Hypothalamus (tissue), 51 donors: Measurements from ENCODE around the gene NDST1.
"Not testable (repeated sequence)": the region's sequence is repeated elsewhere in the genome, so short reads cannot be mapped to it uniquely, and the experiment has no call there.

Experiments
- DNase-seq, 51 donors: peaks; one replicate each; lab custom pipeline; 2025; lab: John Stamatoyannopoulos, UW

The NDST1 gene

DNA sequence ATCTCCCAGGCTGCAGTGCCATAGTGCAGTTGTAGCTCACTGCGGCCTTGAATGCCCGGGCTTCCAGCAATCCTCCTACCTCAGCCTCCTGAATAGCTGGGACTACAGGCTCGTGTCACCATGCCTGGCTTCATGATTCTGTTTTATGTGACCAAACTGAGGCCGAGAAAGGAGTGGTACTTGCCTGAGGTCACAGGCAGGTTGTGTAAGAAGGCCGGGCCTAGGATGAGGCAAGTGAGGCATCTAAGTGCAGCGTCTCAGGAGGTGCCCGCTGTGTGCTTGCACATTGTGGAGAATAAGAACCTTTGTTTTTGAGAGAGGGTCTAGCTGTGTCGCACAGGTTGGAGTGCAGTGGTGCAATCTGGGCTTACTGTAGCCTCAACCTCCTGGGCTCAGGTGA is 2.1 kb upstream of the NDST1 start:
- no peak for DNase-seq

GRCh38 chr5:150506571-150507473 is 1.1 kb upstream of the NDST1 start:
- peak in 6 of 51 donors; percentile 36 to 50 (median 41) for DNase-seq

GRCh38 chr5:150508277-150508640 is 328 bp downstream of the NDST1 start:
- DNase-seq, result no peak

DNA sequence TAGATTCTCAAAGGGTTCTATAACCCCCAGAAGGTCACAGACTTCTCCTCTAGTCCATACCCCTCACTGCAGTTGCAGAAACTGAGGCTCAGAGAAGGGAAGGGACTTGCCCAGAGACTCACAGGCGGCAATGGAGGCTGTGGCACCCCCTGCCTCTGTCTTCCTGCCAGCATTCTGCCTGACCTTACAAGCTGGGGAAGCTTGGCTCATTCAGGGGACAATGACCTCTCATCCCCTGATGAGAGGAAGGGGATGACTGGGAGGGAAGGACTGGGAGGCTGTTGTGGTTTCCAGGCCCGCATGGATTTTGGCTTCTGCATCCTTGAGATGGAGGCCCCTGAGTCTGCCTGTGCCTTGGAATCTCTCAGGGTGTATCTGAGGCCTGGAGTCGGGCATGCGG is 897 bp downstream of the NDST1 start:
- no peak for DNase-seq

DNA sequence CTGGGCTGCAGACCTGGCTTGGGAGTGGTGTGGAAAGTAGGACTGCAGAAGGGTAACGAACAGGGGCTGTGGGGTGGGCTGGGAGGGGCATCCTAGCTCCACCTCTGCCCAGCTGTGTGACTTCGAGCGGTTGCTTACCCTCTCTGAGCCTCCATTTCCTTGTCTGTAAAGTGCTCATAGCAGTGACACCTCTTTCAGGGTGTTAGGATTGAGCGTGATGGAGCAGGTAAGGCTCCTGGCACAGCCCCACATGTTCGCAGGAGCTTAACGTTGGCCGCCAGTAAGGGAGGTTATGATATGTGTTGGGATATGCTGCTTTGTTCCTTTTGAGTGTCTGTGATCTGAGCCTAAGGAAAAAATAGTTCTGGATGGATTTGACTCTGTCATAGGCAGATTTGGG is 2.1 kb downstream of the NDST1 start:
- no peak for DNase-seq

GRCh38 chr5:150510460-150511263 is 2.7 kb downstream of the NDST1 start:
- peak in 1 of 51 donors; percentile 23 for DNase-seq

- peak in 8 of 51 donors; percentile 22 to 70 (median 36) for DNase-seq
These were observed 3.8 kb downstream of the NDST1 start for GRCh38 chr5:150511578-150512367.

DNA sequence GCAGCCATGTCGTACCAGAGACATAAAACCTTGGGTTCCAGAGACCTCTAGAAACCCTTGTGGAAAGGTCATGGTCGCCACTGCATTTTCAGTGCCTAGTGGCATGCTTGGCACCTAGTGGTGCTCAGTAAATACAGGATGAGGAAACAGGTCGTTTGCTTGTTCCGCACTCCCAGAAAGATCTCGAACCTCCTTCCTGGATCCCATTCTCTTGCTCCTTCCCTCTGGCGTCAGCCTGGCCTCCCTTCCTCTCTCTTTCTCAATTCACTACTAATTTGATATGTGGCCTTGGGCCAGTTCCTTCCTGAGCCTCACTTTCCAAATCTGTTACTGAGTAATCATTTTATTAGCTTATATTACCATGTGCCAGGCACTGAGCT is 4.4 kb downstream of the NDST1 start:
- no peak for DNase-seq

- peak in 27 of 51 donors; percentile 11 to 77 (median 52) for DNase-seq
These were observed 5.7 kb downstream of the NDST1 start for GRCh38 chr5:150513375-150514309.

DNA sequence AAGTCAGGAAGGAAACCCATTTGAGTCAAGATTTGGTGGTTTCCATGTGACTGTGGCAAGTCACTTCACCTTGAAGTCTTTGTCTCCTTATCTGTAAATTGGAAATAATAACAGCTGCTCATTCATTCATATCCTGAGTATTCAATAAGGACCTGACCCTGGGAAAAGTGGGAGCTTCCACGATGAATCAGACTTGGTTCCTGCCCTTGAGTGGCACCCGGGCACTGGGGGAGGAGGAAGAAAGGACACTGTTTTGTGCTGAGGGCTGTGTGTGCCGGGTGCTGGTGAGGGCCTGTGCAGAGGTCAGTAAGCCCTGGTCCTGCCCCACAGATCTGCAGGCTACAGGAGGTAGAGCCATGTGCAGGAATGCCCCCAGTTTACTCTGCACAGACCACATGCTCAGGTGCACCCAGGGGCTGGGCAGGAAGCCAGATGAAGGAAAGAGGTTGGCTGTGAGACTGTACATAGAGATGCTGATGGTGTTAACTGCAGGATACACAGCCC is 6.8 kb downstream of the NDST1 start:
- no peak for DNase-seq

- DNase-seq, result no peak
These were observed 7.5 kb downstream of the NDST1 start for GRCh38 chr5:150515446-150515845.

DNA sequence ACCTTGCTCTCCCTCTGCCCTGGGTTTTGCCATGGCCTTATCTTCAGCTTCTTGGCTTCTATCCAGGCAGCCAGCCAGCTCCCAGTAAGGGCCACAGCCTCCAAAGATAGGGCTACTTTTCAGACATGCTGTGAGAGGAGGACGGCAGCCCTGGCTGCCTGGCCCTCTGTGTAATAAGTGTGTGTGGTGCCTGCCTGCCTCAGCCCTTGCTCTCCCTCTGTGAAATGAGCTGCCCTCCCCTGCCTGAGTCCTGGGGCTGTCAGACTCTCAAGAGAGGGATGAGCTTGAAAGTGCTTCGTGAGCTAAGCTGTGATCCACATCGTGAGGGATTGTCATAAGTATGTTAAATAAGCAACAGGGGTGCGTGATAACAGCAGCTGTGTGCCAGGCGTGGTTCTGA is 8.1 kb downstream of the NDST1 start:
- peak in 1 of 51 donors; percentile 46 for DNase-seq

DNA sequence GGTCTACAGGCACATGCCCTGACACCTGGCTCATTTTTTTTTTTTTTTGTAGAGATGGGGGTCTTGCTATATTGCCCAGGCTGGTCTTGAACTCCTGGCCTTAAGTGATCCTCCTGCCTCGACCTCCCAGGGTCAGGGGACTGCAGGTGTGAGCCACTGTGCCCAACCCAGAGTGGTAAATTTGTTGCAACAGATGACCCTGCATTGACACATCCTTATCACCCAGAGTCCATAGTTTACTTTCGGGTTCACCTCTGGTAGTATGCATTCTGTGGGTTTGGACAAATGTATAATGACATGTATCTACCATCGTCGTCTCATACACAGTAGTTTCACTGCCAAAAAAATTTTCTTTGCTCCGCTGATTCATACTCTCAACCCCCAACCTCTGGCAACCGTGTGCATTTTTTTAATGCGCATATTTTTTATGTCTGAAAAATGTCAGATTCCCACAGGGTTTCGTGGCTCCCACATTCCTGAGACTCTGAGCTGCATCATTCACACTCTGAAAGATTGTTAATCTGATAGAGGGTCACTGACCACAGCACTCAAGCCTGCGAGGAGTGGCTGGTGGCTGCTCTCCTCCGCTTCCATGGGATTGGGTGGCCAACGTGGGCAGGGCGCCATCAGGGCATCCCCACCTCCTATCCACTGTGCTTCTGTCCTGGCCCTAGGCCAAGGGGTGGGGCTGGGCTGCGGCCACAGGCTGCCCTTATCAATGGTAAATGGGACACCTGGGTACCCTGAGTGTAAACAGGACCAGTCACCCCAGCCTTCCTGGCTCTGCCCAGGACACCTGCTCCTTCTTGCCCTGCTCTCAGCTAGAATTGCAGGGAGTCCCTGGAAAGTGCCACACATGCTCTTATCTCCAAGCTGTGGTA is 9.6 kb downstream of the NDST1 start:
- peak in 5 of 51 donors; percentile 24 to 57 (median 30) for DNase-seq

- DNase-seq, result not testable (repeated sequence)
These were observed 11.0 kb downstream of the NDST1 start for GRCh38 chr5:150518712-150519559.

GRCh38 chr5:150519560-150519945 is 11.6 kb downstream of the NDST1 start:
- DNase-seq, result no peak

DNA sequence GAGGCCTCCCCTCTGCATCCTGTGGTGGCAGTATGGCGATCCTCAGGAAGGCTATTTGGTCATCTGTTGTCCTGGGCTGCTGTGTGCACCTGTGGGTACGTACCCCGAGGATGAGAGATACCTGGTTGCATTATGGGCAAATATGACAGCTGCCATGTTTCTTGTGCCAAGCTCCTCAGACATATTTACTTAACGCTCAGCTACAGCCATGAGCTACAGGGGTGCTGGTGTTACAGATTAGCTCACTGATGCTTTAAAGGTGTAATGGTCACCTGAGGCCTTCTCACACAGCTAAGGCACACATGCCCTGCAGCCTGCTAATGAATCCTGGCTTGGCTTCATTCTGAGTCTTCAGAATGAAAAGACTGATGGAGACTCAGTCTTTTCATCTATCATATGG is 12.0 kb downstream of the NDST1 start:
- DNase-seq, result no peak

DNA sequence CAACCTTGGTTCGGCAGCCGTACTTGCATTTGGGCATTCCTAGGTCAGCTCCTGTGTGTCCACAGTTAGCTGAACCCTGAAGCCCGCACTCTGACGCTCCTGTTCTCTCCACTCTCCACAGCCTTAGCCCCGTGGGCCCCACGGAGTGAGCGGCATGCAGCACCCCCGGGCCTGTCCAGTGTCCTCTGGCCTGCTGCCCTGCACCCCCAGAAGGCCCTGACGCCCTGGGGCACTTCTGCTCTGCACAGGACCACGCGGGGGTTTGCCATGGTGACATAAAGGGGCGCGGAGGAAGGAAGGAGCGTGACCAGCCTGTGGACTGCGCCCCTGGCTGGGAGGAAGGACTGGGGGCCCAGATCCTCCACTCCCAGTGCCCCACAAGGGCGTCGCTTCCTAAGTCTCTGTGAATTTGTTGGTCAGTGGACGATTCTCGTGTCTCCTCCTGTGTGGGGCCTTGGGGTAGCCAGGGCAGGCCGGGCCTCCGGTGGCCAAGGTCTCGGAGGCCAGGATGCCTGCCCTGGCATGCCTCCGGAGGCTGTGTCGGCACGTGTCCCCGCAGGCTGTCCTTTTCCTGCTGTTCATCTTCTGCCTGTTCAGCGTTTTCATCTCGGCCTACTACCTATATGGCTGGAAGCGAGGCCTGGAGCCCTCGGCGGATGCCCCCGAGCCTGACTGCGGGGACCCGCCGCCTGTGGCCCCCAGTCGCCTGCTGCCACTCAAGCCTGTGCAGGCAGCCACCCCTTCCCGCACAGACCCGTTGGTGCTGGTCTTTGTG is 13.0 kb downstream of the NDST1 start:
- DNase-seq, result no peak
